ENCODE results near the gene C1orf232. TPM values are rescaled to one million over a fixed set of nuclear protein-coding genes. Genes with fewer than 3 reads are reported as not detected.

Gene C1orf232
- total and polyA plus RNA-seq, 2 of the 8 experiments (the other 6 are each of a cell fraction or from before 2014, with no cell fraction given) = not detected

- TF ChIP-seq KDM1A (IDR thresholded peaks at IDR 0.05; ENCODE audit: borderline replicate concordance, low read length) (no peak), CREB1 (IDR thresholded peaks at IDR 0.05) (peak; percentile 100), EP300 (IDR thresholded peaks at IDR 0.05; ENCODE audit: borderline replicate concordance in 1 of 2, low read depth in 2 of 2, low read length in 2 of 2) (no peak; a peak in 1 of 3 replicates), SP2 (IDR thresholded peaks at IDR 0.05; ENCODE audit: low read length) (no peak), RXRA (IDR thresholded peaks at IDR 0.05; ENCODE audit: insufficient read depth, low read depth, low read length) (no peak), SUZ12 (IDR thresholded peaks at IDR 0.05; ENCODE audit: low read length) (no peak), TBP (IDR thresholded peaks at IDR 0.05; ENCODE audit: low read depth, low read length) (peak; percentile 66; the same call in 1 of the 2 replicates), PHF8 (conservative IDR thresholded peaks at IDR 0.05; ENCODE audit: low read depth, low read length) (peak; percentile 88), TAF1 (IDR thresholded peaks at IDR 0.05; ENCODE audit: low read depth, low read length) (peak; percentile 78), KDM5A (IDR thresholded peaks at IDR 0.05; ENCODE audit: low read length) (no peak), CBX8 (IDR thresholded peaks at IDR 0.05; ENCODE audit: borderline replicate concordance, low read depth, low read length) (no peak), POLR2A (IDR thresholded peaks at IDR 0.05; ENCODE audit: control extremely low read depth in 1 of 2, low read depth in 2 of 2, low read length in 2 of 2) (peak in 1 of 2 experiments; percentile 86; a peak in 2 of 3 replicates), EZH2 (IDR thresholded peaks at IDR 0.05; ENCODE audit: low read depth, low read length, severe bottlenecking) (no peak), ATF2 (IDR thresholded peaks at IDR 0.05; ENCODE audit: low read length) (peak; percentile 97), JUN (IDR thresholded peaks at IDR 0.05; ENCODE audit: low read depth, low read length) (peak; percentile 85; the same call in 1 of the 2 replicates), BACH1 (IDR thresholded peaks at IDR 0.05; ENCODE audit: low read length) (peak; percentile 39), RBBP5 (IDR thresholded peaks at IDR 0.05; ENCODE audit: borderline replicate concordance, low read depth, low read length) (peak; percentile 53; the same call in 1 of the 2 replicates), YY1 (IDR thresholded peaks at IDR 0.05; ENCODE audit: low read depth, low read length) (no peak), MAFK (IDR thresholded peaks at IDR 0.05; ENCODE audit: low read depth, low read length) (no peak), SAP30 (IDR thresholded peaks at IDR 0.05; ENCODE audit: insufficient read depth, insufficient replicate concordance, low read length) (no peak), MAX (IDR thresholded peaks at IDR 0.05) (peak; percentile 97)
- TF ChIP-seq, protein P1, sequence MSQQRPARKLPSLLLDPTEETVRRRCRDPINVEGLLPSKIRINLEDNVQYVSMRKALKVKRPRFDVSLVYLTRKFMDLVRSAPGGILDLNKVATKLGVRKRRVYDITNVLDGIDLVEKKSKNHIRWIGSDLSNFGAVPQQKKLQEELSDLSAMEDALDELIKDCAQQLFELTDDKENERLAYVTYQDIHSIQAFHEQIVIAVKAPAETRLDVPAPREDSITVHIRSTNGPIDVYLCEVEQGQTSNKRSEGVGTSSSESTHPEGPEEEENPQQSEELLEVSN (IDR thresholded peaks at IDR 0.05) = no peak; the same call in 1 of the 2 replicates
Measured at GRCh38 chr1:26169669-26170471, 1.1 kb upstream of the C1orf232 start, which contains the start of gene ZNF593 (continued).

All from H1 (cell line).